Fibroblast of villous mesenchyme (primary cell): ENCODE measurements around the gene P2RX5. TPM values are rescaled to one million over a fixed set of nuclear protein-coding genes. Genes with fewer than 3 reads are reported as not detected.
A peak's percentile ranks its signal among the peaks of the same experiment; 100 is the strongest.

Experiments
- DNase-seq: peaks from one replicate; pipeline ENCODE4 v3.0.0-alpha.2; 2010; ENCODE audit warnings: low read depth
- H3K4me3 ChIP-seq: 2 replicates; pipeline ENCODE4 v1.5.1; 2011; ENCODE audit warnings: low read depth, mild to moderate bottlenecking, low read length
- CTCF ChIP-seq: IDR thresholded peaks from 2 replicates; pipeline ENCODE4 v1.5.1; 2012; ENCODE audit warnings: low read depth, mild to moderate bottlenecking, low read length; ENCODE audit not compliant: insufficient read depth
- total RNA-seq: library from RNA; depleted of rRNA; stranded (reverse); fragments of >200 nt; gene quantifications from 2 replicates; pipeline ENCODE4 v1.2.3, GENCODE V29; 2012

Gene P2RX5
- total RNA-seq, 1 donor, result 2.2 TPM

GRCh38 chr17:3697103-3697476, 1.1 kb upstream of the P2RX5 start:
- no peak for TF ChIP-seq CTCF
- H3K4me3 ChIP-seq, result no peak overlapping the region
- DNase-seq, result no peak

GRCh38 chr17:3695129-3695722, 729 bp downstream of the P2RX5 start:
- no peak for DNase-seq
- H3K4me3 ChIP-seq, result peak overlapping the region; percentile 58
- TF ChIP-seq CTCF, result no peak

GRCh38 chr17:3693829-3694231, 2.1 kb downstream of the P2RX5 start:
- no peak for TF ChIP-seq CTCF
- H3K4me3 ChIP-seq, result no peak overlapping the region
- no peak for DNase-seq

GRCh38 chr17:3693141-3693540, 2.8 kb downstream of the P2RX5 start:
- no peak for DNase-seq
- no peak for TF ChIP-seq CTCF
- H3K4me3 ChIP-seq, result no peak overlapping the region

- DNase-seq, result no peak
- TF ChIP-seq CTCF, result peak; percentile 14
- no peak overlapping the region for H3K4me3 ChIP-seq
These were observed 3.6 kb downstream of the P2RX5 start for GRCh38 chr17:3692346-3692745.

GRCh38 chr17:3691617-3692067, 4.3 kb downstream of the P2RX5 start:
- no peak for DNase-seq
- no peak for TF ChIP-seq CTCF
- no peak overlapping the region for H3K4me3 ChIP-seq

GRCh38 chr17:3690094-3690715, 5.8 kb downstream of the P2RX5 start:
- no peak overlapping the region for H3K4me3 ChIP-seq
- no peak for DNase-seq
- no peak for TF ChIP-seq CTCF
